K562 (cell line): Measurements from ENCODE around the gene PPFIA3.

ENCODE experiments used
- CHD7 ChIP-seq: fragments of 200-600 bp; sonication (generic); IDR thresholded peaks from one replicate; pipeline ENCODE4 v1.6.1; 2012; ENCODE audit warnings: mild to moderate bottlenecking, low read depth, low read length, inconsistent platforms
- CREB1 ChIP-seq, 2 experiments: sonication (generic) in 1 of 2; formaldehyde crosslinking in 1 of 2; IDR thresholded peaks; 2 replicates each; pipeline versions ENCODE4 v1.6.1 to v1.8.0; 2012 to 2022; ENCODE audit warnings: inconsistent platforms in 1 of 2, mild to moderate bottlenecking in 1 of 2, missing genetic modification reagents in 1 of 2, moderate library complexity in 1 of 2
- FOS ChIP-seq: IDR thresholded peaks from 3 replicates; pipeline ENCODE4 v1.6.1; 2011; ENCODE audit not compliant: insufficient read length; ENCODE audit errors: extremely low read depth
- FOSL1 ChIP-seq: fragments of 200-800 bp; sonication (Bioruptor generic); conservative IDR thresholded peaks from 2 replicates; pipeline ENCODE4 v1.6.1; 2016; ENCODE audit warnings: missing genetic modification characterization, missing compliant biosample characterization
- GATAD2B ChIP-seq: fragments of 450-650 bp; IDR thresholded peaks from 2 replicates; pipeline ENCODE4 v1.6.1; 2017; ENCODE audit warnings: mild to moderate bottlenecking, borderline replicate concordance
- MAFK ChIP-seq: IDR thresholded peaks from 2 replicates; pipeline ENCODE4 v1.6.1; 2011; ENCODE audit warnings: low read length, improper control_type of control experiment
- POLR2A ChIP-seq: fragments of 450-650 bp; conservative IDR thresholded peaks from 2 replicates; pipeline ENCODE4 v1.6.1; 2016
- RFX1 ChIP-seq: fragments of 450-650 bp; IDR thresholded peaks from 2 replicates; pipeline ENCODE4 v1.6.1; 2016; ENCODE audit warnings: mild to moderate bottlenecking, moderate library complexity
- RFX5 ChIP-seq: IDR thresholded peaks from 2 replicates; pipeline ENCODE4 v1.6.1; 2011; ENCODE audit warnings: low read depth, mild to moderate bottlenecking, improper control_type of control experiment, low read length
- SNRNP70 ChIP-seq: fragments of 200-400 bp; formaldehyde crosslinking; optimal IDR thresholded peaks from 2 replicates; pipeline ENCODE3; 2017; ENCODE audit warnings: low read depth, low read length
- TRIM28 ChIP-seq: fragments of 450-650 bp; IDR thresholded peaks from 2 replicates; pipeline ENCODE4 v1.6.1; 2017
- ZBTB26 ChIP-seq: fragments of 450-650 bp; formaldehyde crosslinking; IDR thresholded peaks from 2 replicates; pipeline ENCODE4 v1.4.0; 2022; ENCODE audit warnings: missing genetic modification characterization
- TF ChIP-seq, protein P1 (sequence below): fragments of 250-450 bp; sonication (Bioruptor Pico); IDR thresholded peaks from 2 replicates; pipeline ENCODE4 v1.5.0; 2021; ENCODE audit warnings: mild to moderate bottlenecking, borderline replicate concordance
- TF ChIP-seq, protein P2 (sequence below), 3 experiments: IDR thresholded peaks in 2 of 3; conservative IDR thresholded peaks in 1 of 3; 2 replicates each; pipeline ENCODE4 v1.5.1; 2011 to 2012; ENCODE audit warnings: low read length in 3 of 3, mild to moderate bottlenecking in 3 of 3, control low read depth in 2 of 3, improper control_type of control experiment in 1 of 3, inconsistent platforms in 1 of 3, low read depth in 1 of 3, mixed read lengths in 1 of 3, moderate library complexity in 1 of 3; ENCODE audit not compliant: insufficient read depth in 2 of 3

DNA sequence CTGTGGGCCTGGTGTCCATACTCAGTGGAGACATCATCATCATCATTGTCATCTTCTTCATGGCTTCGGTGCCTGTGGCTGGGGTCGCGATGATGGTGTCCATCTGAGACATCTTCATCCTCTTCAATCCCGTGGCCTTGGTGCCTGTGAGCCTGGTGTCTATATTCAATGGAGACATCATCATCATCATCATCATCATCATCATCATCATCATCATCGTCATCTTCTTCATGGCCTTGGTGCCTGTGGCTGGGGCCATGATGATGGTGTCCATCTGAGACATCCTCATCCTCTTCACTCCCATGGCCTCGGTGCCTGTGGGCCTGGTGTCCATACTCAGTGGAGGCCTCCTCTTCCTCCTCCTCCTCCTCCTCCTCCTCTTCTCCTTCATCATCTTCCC, 34.9 kb downstream of the PPFIA3 start:
- no peak for TF ChIP-seq CHD7
- no peak for TF ChIP-seq FOSL1 (tag)
- TF ChIP-seq, protein P1, sequence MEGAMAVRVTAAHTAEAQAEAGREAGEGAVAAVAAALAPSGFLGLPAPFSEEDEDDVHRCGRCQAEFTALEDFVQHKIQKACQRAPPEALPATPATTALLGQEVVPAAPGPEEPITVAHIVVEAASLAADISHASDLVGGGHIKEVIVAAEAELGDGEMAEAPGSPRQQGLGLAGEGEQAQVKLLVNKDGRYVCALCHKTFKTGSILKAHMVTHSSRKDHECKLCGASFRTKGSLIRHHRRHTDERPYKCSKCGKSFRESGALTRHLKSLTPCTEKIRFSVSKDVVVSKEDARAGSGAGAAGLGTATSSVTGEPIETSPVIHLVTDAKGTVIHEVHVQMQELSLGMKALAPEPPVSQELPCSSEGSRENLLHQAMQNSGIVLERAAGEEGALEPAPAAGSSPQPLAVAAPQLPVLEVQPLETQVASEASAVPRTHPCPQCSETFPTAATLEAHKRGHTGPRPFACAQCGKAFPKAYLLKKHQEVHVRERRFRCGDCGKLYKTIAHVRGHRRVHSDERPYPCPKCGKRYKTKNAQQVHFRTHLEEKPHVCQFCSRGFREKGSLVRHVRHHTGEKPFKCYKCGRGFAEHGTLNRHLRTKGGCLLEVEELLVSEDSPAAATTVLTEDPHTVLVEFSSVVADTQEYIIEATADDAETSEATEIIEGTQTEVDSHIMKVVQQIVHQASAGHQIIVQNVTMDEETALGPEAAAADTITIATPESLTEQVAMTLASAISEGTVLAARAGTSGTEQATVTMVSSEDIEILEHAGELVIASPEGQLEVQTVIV (CRISPR knock-in tag) = no peak
- no peak for TF ChIP-seq TRIM28
- TF ChIP-seq FOS = no peak
- TF ChIP-seq GATAD2B = no peak
- TF ChIP-seq, protein P2, sequence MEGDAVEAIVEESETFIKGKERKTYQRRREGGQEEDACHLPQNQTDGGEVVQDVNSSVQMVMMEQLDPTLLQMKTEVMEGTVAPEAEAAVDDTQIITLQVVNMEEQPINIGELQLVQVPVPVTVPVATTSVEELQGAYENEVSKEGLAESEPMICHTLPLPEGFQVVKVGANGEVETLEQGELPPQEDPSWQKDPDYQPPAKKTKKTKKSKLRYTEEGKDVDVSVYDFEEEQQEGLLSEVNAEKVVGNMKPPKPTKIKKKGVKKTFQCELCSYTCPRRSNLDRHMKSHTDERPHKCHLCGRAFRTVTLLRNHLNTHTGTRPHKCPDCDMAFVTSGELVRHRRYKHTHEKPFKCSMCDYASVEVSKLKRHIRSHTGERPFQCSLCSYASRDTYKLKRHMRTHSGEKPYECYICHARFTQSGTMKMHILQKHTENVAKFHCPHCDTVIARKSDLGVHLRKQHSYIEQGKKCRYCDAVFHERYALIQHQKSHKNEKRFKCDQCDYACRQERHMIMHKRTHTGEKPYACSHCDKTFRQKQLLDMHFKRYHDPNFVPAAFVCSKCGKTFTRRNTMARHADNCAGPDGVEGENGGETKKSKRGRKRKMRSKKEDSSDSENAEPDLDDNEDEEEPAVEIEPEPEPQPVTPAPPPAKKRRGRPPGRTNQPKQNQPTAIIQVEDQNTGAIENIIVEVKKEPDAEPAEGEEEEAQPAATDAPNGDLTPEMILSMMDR (IDR thresholded peaks at IDR 0.05 in 2 of 3, conservative IDR thresholded peaks at IDR 0.05 in 1 of 3; ENCODE audit: insufficient read depth in 2 of 3, low read depth in 1 of 3, low read length in 3 of 3) = no peak
- TF ChIP-seq CREB1 (IDR thresholded peaks at IDR 0.05) = no peak
- no peak for TF ChIP-seq CREB1 (CRISPR knock-in tag; IDR thresholded peaks at IDR 0.05)
- TF ChIP-seq ZBTB26 (CRISPR knock-in tag) = no peak
- TF ChIP-seq SNRNP70 = no peak
- TF ChIP-seq RFX5 = no peak
- TF ChIP-seq RFX1 = no peak
- no peak for TF ChIP-seq MAFK
- no peak for TF ChIP-seq POLR2A
